NCI-H1092 (cell line): ENCODE data around the gene ZNF747.
A peak's percentile ranks its signal among the peaks of the same experiment; 100 is the strongest.
"Not testable (repeated sequence)": the region's sequence is repeated elsewhere in the genome, so short reads cannot be mapped to it uniquely, and the experiment has no call there.

Experiments used
- DNase-seq: peaks from one replicate; lab custom pipeline; 2025; lab: John Stamatoyannopoulos, UW

The ZNF747 gene

GRCh38 chr16:30533748-30534367 lies 800 bp downstream of the ZNF747 start:
- DNase-seq: no peak

DNA sequence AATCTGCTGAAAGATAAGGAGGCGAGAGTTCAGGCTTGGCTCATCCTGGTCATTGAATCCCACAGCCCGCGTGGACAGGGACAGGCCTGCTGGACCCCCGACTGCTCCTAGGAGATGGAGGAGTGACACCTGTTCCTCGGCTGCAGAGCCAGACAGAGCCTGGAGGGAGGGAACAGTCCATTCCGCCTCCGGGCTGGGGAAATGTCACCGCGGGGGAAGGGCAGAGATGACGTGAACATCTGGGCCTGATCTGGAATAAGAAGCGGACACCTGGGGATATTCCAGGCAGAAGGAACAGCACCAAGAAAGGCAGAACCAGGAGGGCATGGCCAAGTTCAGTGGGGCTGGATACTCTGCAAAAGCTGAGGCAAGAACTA lies 1.5 kb downstream of the ZNF747 start:
- no peak for DNase-seq

DNA sequence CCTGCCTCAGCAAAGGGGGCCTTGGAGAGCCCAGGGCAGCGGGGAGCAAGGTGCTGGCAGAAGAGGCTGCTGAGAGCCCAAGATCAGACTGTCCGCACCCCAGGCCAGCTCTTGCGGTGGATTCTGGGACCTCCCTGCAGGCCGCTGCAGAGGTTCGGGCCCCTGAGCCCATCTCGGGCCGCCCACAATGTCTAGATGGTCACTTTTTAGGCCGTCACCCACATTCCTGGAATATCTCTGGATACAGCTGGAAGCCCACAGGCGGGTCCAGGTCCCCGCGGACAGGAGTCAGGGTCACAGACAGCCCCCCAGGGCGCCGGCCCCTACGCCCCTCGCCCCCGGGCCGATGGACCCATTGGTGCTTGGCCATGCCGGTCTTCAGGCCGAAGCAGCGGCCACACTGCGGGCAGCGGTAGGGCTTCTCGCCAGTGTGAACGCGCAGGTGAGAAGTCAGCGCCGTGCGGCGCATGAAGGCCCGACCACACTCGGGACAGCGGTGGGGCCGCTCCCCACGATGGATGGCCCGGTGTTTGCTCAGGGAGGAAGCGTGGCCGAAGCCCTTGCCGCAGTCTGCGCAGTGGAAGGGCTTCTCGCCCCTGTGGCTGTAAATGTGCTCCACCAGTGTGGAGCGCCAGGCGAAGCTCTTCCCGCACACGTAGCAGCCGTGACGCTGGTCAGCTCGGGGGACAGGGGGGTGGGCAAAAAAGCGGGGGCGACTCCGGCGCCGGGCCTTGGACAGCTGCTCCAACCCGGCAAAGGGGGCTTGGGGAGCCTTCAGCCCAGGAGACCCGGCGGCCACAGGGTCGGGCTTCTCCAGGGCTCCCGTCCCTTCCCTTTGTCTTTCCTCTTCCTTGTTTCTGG lies 2.1 kb downstream of the ZNF747 start:
- DNase-seq: no peak

DNA sequence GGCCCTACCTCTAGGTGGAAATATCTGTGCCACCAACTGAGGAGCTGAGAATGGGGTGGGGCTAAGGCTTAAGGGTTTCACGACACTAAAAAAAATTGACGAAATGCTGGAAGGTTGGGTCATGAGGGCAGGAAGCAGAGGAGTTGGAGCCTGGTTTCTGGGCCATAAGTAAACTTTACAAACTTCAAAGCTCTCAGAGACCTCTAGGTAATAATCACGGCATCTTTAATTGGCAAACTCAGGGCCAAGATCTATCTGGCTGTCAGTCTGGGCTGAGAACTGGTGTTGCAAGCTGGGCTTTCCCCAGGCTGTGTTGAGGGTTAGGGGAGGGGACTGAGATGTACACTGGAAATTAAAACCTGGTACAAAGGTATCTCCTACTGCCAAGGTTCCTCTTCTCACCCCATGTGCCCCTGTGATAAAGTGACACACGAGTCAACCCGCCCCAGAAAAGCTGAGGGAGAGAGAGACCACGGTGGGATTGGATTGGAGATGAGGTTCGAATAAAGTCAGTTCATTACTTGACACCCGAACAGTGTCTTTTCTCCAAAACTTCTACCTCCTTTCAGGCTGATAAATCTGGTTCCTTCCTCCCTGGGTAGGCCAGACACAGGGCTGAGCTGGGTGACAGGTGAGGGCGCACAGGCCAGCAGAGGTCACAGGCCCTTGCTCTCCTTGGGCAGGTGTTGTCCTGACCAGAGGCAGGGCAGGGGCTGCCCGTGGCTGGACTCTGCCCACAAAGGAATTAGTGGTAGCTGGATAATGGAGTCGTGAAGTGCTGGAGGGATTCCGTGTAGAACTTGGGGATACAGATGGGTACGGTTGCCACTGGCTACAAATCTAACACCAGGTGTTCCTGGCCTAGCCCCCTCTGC lies 4.3 kb downstream of the ZNF747 start:
- no peak for DNase-seq

- no peak for DNase-seq
These were observed 5.7 kb downstream of the ZNF747 start for GRCh38 chr16:30528799-30529457.

- no peak for DNase-seq
These were observed 7.0 kb downstream of the ZNF747 start for GRCh38 chr16:30527635-30528178.

DNA sequence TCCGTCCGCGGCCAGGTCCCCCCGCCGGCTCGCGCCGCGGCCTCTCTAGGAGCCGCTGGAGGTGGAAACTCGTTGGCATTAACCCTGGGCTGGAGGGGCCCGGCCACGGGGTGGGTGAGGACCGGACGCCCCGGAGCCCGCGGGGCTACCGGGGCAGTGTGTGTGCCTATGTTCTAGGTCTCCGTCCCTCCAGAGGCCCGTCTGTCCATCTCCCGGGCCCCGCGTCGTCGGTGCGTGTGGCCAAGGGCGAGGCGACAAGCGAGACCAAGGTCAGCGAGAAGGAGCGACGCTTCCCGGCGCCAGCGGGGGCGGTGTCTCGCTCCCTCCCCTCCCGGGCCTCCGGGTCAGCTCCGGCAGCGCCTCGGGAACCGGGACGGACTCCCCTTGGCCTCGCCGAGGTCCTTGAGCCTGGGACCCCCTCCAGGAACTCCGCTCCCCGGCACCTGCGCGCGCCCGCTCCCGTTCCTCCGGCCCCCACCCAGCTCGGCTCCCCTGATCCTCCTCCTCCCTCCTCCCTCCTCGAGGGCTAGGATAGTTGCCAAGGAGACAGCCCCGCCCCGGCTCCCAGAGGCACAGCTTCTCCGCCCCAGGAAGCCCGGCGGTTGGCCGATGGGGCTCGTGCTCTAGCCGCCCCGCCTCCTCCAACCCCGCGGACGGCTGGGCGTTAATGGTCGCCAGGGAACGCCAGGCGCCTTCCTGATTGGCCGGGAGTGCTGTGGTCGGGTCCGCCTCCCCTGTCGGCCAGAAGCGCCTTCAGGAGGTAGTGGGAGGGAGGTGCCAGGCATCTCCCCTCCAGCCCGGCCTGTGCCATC lies 7.6 kb downstream of the ZNF747 start:
- peak; percentile 98 for DNase-seq

GRCh38 chr16:30526137-30526822 lies 8.4 kb downstream of the ZNF747 start, which contains the start of gene ZNF768:
Gene ZNF768 (minus strand): TSS chr16:30526566. CDS start chr16:30526413, 153 bp downstream.
- DNase-seq: peak; percentile 57

DNA sequence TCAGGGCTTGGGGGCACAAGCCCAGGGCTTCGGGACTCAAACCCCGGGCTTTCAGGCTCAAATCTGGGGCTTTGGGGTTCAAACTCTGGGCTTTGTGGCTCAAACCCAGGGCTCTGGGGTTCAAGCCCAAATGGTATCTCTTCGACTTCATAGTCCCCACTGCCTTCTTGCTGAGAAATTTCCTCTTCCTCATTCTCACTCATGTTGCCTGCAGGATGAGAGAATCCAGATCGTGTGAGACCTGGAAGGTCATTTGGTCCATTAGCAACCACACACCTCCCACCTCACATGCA lies 8.9 kb downstream of the ZNF747 start:
- DNase-seq: no peak

GRCh38 chr16:30524575-30525568 lies 9.8 kb downstream of the ZNF747 start:
- no peak for DNase-seq

DNA sequence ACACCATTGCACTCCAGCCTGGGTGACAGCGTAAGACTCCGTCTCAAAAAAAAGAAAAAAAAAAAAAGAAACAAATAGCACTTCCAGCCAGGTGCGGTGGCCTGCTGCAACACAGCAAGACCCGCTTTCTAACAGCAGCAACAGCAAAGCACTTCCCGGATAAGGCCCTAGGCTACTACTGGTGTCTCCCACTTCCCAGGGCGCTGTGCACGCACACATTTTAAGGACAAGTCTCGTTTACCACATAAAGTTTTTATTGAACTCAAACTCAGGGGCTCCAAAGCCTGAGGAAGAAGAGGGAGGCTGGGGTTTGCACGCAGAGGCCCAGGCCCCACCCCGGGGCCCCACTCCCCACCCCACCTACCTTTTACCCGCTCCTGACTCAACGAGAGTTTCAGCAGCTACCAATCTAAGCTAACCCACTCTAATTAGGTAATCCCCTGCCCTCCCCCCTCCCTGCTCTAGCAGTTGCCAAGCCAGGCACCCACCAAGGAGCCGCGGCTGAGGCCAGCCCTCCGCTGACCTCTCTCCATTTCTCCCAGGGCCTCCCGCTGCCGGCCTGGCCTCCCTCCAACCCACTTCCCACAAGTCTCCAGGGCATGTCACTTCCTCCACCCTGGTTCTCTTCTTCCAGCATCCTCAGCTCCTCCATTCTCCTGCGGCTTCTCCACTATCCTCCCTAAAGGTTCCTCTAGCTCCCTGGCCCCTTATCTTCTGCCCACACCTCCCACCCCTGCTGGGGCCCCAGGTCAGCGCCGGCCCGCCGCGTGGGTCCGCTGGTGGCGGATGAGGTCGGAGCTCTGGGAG lies 10.7 kb downstream of the ZNF747 start:
- DNase-seq: no peak

- DNase-seq: not testable (repeated sequence)
These were observed 11.8 kb downstream of the ZNF747 start for GRCh38 chr16:30522702-30523463.

- no peak for DNase-seq
These were observed 12.6 kb downstream of the ZNF747 start for GRCh38 chr16:30521873-30522641.

GRCh38 chr16:30521476-30521872 lies 13.2 kb downstream of the ZNF747 start:
- no peak for DNase-seq

DNA sequence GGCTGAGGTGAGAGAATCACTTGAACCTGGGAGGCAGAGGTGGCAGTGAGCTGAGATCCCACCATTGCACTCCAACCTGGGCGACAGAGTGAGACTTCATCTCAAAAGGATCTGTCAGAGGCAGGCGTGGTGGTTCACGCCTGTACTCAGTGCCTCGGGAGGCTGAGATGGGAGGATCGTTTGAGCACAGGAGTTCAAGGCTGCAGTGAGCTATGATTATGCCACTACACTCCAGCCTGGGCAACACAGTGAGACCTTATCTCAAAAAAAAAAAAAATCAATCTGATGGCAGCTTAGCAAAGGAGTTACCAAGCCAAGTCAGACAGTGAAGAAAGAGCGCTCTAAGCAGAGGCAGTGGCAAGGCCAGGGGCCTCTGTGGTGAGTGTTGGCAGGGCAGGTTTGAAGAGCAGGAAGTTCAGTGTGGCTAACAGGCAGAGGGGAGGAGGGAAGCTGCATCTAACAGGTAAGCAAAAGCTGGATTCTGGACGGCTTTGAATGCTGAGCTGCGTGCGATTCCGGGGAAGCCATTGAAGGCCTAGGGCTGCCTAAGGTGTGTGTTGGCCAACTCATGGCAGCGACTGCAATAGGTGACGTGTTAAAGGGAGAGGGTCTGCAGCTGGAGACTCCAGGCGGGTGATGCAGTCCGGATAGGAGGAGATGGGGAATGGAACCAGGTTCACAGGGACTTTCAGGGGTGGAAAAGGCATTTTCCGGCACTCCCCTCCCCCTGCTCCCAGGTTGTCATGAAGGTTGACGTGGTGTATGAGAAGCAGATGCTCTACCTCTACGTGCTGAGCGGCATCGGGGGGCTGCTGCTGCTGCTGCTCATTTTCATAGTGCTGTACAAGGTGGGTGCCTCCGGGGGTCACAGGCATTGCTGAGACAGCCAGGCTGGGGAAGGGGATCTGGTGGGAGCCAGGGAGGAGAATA lies 15.3 kb downstream of the ZNF747 start:
- DNase-seq: no peak

DNA sequence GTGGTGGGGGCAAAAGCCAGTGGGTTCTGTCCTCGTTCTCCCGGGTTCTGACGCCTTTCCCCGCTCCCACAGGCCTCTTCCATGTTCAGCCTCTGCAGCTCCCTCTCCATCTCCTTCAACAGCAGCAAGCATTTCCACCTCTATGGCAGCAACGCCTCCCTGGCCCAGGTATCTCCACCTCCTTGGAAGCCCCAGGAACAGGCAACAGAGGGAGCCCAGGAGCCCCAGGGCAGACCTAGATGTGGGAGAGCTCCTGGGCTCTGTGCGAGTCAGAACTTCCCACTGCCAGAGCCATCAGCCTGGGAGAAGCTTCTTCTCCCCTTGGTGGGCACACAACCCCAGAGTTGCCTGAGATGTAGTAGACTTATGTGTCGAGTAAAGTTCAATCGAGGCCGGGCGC lies 16.1 kb downstream of the ZNF747 start:
- DNase-seq: no peak
